22Rv1 (cell line): ENCODE measurements around the gene NF1.
"Not testable (repeated sequence)": the region's sequence is repeated elsewhere in the genome, so short reads cannot be mapped to it uniquely, and the experiment has no call there.

ENCODE experiments used
- H3K27ac ChIP-seq: fragments of 450-650 bp; 2 replicates; pipeline ENCODE4 v1.5.1; 2017
- ZFX ChIP-seq: fragments of 450-650 bp; IDR thresholded peaks from 2 replicates; pipeline ENCODE4 v1.6.1; 2017; ENCODE audit warnings: antibody characterized with exemption, borderline replicate concordance
- TF ChIP-seq, protein P1 (sequence below): fragments of 450-650 bp; IDR thresholded peaks from 2 replicates; pipeline ENCODE4 v1.5.1; 2017; ENCODE audit warnings: mild to moderate bottlenecking

NF1 gene

DNA sequence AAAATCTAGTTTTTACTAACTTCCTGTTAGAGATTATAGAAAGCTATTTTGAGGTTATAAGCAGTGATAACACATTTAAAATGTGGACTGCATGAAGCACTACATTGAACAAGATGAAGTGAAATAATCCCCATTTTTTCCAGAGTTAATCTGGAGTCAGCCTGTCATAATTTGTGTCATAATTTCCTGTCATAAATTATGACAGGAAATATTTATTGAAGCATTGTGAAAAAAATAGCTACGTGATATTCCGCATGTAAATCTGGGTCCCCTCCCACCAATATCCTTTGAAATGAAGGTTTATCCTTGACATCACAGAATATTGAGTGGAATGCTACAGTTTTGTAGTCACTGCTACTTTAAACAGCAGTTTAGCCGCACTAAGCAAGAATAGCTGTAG is 162.2 kb downstream of the NF1 start:
- TF ChIP-seq, protein P1, sequence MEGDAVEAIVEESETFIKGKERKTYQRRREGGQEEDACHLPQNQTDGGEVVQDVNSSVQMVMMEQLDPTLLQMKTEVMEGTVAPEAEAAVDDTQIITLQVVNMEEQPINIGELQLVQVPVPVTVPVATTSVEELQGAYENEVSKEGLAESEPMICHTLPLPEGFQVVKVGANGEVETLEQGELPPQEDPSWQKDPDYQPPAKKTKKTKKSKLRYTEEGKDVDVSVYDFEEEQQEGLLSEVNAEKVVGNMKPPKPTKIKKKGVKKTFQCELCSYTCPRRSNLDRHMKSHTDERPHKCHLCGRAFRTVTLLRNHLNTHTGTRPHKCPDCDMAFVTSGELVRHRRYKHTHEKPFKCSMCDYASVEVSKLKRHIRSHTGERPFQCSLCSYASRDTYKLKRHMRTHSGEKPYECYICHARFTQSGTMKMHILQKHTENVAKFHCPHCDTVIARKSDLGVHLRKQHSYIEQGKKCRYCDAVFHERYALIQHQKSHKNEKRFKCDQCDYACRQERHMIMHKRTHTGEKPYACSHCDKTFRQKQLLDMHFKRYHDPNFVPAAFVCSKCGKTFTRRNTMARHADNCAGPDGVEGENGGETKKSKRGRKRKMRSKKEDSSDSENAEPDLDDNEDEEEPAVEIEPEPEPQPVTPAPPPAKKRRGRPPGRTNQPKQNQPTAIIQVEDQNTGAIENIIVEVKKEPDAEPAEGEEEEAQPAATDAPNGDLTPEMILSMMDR = no peak
- TF ChIP-seq ZFX = no peak
- H3K27ac ChIP-seq = no peak overlapping the region

DNA sequence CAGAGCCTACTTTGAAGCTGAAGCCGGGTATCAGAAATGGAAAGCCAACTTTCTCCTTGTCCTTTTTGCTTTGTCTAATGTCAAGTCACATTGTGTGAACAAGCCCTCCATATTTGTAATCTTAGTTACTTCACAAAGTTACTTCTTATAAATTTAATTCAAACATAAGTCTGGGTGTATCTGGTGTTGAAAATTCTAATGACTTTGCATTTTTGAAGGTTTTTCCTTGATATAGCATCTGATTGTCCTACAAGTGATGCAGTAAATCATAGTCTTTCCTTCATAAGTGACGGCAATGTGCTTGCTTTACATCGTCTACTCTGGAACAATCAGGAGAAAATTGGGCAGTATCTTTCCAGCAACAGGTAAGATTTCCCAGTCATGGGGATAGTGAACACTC is 165.4 kb downstream of the NF1 start:
- no peak for TF ChIP-seq ZFX
- TF ChIP-seq, protein P1 = no peak
- no peak overlapping the region for H3K27ac ChIP-seq

DNA sequence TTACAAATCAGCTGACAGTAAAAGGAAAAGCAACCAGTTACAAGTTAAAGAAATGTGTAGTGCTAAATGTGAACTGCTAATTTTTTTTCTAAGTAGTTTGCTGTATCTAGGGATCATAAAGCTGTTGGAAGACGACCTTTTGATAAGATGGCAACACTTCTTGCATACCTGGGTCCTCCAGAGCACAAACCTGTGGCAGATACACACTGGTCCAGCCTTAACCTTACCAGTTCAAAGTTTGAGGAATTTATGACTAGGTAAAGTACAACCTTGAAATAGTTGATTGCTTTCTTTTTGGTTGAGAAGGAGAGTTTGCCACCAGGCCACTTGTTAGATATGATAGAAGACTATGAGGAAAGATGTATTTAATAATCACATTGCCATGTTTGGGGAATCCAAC is 166.8 kb downstream of the NF1 start:
- no peak for TF ChIP-seq ZFX
- TF ChIP-seq, protein P1 = no peak
- H3K27ac ChIP-seq = no peak overlapping the region

DNA sequence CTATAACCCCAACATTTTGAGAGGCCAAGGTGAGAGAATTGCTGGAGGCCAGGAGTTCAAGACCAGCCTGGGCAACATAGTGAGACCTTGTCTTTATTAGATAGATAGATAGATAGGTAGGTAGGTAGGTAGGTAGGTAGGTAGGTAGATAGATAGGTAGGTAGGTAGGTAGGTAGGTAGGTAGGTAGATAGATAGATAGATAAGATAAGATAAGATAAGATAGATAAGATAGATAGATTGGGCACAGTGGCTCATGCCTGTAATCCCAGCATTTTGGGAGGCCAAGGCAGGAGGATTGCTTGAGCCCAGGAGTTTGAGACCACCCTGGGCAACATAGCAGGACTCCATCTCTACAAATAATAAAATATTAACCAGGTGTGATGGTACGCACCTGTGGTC is 168.1 kb downstream of the NF1 start:
- H3K27ac ChIP-seq = not testable (repeated sequence)

DNA sequence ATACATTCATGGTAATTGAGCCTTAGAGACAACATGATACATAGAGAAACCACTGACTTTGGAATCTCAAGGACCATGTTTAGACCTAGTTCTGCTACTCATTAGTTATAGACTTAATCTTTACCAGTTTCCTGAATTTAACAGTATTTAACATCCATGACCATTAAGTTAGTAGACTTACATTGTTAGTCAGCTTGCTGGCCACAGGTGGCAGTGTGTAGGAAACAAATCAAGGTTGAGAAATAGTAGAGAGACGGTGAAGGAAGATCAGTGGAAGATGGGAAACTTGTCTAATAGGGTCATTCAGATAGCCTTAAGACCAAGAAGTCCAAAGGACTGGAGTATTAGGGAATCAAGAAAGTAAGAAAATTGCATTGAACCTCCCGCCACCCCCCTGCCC is 171.3 kb downstream of the NF1 start:
- TF ChIP-seq, protein P1 = peak; percentile 38
- TF ChIP-seq ZFX = no peak
- H3K27ac ChIP-seq = no peak overlapping the region

DNA sequence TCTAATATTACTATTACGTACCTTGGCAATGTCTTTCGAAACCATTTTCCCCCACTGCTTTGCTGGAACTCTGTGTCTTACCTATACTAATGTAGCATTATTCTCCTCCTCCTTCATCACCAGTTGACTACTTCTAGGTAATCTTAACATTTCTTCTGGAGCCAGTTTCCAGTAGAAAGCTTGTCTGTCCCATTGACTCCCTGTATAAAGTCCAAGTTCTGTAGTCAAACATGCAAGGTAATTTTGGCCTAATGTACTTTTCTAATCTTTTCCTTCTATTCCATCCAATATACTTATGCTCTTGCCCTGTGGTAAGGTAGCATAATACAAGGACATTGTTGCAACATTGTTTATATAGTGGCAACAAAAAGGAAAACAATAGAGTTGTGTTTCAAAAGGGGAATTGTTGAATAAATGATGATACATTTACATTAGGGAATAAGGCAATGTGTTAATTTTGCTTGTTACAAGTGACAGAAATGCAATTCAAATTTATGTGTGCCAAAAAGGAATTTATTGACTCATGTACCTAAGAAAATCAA is 174.3 kb downstream of the NF1 start:
- no peak for TF ChIP-seq ZFX
- TF ChIP-seq, protein P1 = no peak
- no peak overlapping the region for H3K27ac ChIP-seq

DNA sequence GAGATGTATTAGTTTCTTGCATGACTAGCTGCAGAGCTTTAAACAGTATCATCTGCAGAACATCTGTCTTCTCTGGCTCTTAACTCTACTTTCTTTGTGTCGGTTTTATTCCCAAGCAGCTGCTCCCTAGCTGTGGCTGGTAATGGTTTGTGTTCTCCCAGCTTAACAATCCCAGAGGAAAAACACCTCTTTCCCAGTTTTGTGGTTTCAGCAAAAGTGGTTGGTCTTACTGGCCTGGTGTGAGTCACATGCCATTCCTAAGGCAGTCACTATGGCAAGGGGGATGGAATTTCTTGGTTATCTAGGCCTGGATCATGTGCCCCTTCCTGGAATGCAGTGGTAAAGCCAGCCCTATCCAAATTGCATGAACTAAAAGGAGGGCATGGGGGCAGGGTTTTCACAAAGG is 174.8 kb downstream of the NF1 start:
- TF ChIP-seq, protein P1 = no peak
- TF ChIP-seq ZFX = no peak
- no peak overlapping the region for H3K27ac ChIP-seq

DNA sequence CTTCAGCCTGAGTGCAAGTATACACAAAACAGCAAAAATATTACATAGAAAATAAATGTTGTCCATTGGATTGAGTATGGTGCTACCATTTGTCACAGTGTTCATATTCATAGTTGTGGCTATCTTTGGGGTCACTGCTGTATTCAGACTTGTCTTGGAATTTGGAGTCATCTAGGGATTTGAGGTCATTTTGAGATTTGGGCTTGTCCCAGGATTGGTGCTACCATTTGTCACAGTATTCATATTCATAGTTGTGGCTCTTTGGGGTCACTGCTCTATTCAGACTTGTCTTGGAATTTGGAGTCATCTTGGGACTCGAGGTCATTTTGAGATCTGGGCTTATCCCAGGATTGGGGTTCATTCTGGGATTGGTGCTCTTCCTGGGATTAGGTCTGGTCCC is 177.5 kb downstream of the NF1 start:
- no peak overlapping the region for H3K27ac ChIP-seq
- TF ChIP-seq ZFX = no peak
